ENCODE data around the gene EXOSC5.
"Not testable (repeated sequence)": the region's sequence is repeated elsewhere in the genome, so short reads cannot be mapped to it uniquely, and the experiment has no call there.

The EXOSC5 gene

DNA sequence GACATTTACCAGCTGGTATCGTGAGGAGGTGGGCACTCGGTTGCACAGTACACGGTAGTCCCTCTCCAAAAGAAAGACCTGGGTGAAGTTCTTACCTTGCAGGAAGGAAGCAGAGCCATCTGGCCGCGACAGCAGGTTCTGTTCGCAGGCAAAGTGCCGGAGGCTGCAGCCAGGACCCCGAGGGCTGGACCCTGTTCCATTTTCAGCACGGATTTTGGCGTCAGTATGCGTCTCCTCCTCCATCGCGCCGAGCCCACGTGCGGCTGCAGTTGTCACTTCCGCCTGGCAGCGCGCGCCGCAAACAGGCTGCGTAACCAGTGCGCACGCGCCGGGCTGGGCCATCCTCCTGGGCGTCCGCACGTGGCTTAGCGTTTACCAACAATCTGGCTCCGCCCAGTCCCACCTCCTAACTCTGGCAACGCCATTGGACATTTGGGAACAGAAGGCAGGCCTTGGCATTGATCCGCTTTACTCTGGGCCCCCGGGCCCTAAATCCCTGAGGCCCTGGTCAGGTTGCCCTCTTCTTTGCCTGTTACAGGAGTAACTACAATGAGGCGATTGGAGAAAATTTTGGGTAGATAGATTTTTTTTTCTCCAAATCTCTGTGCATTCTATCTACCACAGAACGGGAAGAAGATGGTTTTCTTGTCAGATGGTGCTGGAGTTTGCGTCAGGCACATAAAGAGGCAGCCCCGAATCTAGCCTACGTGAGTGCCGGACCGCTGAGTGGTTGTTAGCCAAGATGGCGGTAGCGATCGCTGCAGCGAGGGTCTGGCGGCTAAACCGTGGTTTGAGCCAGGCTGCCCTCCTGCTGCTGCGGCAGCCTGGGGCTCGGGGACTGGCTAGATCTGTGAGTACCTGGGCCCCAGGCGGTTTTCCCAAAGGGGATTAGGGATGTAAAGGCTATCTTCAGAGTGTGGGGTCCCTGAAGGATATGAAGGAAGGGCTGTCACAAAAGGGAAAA is at the start of gene EXOSC5, which contains the start of gene BCKDHA:
Gene EXOSC5 (minus strand): TSS at position 274 of the 964 bp plus-strand sequence. CDS start 31 bp downstream, at position 243.
Gene BCKDHA (plus strand): TSS at position 733 of the 964 bp plus-strand sequence. CDS start 10 bp downstream, at position 743.
- DNase-seq: peak; percentile 99 to 100

DNA sequence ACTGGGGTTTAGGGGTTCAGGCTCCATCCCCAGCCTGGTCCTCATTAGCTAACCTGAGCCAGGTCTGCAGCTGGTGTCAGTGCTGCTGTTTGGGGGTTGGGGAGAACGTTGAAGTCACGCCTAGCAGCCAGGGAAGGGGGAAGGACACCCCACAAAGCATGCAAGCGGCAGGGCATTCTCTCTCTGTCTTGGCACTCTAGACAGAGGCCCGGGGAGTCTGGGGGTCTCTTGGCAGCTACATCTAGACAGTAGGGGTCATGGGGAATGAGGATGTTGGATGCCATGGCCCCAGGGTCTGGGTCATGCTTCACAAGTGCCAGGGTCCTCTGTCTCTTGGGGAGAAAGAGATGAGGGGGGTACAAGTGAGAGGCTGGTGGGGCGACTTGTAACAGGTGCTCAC is 48.4 kb upstream of the EXOSC5 start:
- DNase-seq: no peak

DNA sequence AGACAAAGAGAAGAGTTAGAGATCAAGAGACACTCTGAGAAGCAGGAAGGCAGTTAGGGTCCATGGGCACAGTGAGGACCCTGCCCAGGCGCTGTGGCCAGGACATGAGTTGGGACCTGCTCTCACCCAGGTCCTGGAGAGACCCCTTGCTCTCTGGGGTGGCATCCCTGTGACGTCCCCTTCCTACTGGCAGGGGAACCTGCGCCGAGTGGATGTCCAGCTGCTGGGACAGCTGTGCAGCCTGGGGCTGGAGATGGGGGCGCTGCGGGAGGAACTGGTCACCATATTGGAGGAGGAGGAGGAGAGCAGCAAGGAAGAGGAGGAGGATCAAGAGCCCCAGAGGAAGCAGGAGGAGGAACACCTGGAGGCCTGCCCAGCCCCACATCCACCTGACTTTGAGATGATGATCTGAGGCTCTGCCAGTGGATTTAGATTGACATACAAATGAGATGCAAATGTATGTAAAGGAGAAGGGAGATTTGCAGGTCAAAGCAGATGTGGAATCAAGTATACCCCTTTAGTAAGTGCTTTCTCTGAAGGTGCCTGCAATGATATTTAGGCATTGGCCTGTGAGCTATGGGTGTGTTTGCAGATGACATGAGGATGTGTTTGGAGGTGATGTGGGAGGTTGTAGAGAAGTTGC is 46.8 kb upstream of the EXOSC5 start:
- DNase-seq: no peak

DNA sequence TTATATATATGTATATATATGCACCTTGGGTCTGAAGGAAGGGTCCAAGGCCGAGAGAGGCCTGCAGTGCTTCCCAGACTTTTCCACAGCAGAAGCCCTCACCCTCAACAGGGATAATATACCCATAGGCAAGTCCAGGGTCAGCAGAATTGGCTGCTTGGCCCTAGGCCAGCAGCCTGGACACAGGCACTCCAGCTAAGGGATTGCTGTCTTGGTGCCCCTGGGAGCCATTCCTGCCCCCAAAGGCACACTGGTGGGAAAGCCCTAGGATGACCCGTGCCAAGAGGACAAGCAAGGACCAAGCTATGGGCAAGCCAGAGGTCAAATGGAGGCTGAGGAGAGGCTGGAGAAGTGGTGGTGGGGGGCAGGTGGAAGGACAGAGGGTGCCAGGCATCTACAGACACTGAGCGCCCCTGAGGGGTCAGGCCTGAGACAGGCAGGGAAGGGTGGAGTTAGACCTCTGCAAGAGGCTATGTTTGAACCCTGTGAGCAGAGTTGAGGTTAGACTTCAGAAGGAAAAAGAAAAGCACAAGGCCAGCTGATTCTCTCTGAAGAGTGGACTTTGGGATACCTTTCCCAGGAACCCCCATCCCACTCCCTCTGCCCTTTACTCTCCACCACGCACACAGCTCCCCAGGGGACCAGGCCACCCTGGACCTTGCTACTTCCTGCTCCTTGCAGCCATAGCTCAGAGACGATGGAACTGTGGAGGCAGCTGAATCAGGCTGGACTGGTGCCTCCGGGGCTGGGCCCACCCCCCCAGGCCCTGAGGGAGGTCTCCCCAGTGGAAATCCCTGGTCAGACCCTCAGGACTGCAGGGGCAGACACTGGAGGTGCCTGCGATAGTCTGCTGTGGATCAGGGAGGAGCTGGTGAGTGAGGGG is 45.6 kb upstream of the EXOSC5 start, which contains the start of gene ERICH4:
Gene ERICH4 (plus strand): TSS at position 684 of the 883 bp plus-strand sequence. CDS start 14 bp downstream, at position 698.
- DNase-seq: no peak

DNA sequence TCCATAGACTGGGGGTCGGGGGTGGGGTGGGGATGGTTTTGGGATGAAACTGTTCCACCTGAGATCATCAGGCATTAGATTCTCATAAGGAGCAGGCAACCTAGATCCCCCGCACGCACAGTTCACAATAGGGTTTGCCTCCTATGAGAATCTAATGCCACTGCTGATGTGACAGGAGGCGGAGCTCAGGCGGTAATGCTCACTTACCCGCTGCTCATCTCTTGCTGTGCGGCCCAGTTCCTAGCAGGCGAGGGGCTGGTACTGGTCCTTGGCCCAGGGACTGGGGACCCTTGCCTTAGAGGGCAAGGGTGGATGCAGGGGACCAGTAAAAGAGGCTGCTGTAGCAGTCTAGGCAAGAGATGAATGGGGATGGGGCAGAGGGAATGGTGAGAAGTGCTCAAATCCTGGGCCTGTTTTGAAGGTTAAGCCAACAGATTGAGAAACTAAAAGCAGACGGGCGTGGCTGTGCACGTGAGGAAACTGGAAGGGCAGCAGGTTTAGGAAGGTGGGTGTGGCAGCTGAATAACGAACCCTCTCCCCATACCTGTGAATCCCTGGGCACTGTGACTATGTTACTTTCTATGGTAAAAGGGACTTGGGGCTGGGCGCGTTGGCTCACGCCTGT is 44.3 kb upstream of the EXOSC5 start:
- DNase-seq: no peak

DNA sequence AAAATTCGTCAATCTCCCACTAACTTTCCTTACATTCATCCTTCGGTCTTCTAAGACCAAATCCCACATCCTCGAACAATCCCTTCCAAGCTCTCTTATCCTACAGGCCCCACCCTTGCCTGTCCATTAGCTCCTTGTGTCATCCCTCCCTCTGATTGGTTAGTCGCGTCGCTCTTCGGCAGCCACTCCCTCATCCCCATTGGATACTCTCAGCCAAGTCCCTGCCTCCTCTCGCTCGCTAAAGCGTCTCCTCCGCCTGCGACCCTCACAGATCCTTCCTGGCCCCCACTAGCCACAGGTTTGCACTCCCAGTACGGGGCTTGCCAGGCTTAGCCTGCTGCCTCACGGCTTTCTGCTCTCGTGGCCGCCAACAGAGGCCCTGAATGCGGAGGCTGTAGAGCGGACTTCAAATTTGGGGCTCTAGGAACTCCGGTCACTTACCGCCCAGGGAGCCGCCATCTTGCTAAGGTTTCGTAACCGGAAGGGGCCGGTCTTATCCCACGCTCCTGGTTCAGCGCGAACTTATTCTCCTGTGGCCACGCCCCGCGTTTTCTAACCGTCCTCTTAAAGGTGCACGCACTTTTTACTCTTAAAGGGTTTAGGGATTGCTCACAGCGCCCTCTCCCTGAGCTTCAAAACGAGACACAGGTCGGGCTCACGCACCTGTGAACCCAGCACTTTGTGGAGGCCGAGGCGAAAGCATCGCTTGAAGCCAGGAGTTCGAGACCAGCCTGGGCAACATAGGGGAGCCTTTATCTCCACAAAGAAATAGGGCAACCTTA is 42.5 kb upstream of the EXOSC5 start, which contains the start of gene DMAC2:
Gene DMAC2 (minus strand): TSS at position 472 of the 782 bp plus-strand sequence. CDS start 13 bp downstream, at position 459.
- DNase-seq: peak; percentile 97

DNA sequence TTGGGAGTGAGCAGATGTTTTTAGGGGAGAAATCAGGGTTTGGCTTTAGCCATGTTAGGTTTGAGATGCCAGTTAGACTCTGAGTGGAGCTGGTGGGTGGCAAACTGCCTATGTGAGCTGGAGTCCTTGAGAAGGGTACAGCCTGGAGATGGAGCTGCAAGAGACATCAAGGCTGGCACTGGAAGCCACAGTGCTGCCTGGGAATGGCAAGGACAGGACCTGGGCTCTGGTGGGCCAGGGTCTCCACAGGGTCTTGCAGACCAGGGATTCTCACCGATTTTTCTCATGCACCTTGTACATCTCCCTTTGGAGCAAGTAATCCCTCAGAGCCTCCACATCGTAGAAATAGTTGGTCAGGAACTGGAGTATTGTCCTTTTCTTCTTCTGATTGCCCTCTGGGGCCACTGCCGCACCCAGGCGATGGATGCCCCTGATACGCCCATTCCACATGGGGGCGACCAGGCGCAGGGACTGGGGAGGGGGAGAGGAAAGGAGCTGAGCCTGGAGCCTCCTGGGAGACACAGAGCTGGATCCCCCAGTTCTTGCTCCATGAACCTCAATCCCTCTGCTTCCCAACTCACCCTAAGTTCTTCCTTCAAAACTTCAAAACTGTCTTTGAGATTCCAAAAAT is 40.9 kb upstream of the EXOSC5 start:
- DNase-seq: no peak

DNA sequence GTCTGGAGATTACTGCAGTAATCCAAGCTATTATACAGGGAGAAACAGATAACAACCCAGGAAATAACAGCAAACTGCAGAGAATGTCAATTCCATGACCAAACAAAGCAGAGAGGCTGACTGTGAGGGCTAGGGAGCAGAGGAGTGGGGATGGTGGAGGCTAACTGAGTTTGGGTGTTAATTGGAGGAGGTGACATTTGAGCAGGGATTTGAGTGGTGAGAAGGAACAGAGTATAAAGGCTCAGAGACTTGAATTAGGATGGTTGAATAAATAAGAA is 39.5 kb upstream of the EXOSC5 start:
- DNase-seq: no peak

DNA sequence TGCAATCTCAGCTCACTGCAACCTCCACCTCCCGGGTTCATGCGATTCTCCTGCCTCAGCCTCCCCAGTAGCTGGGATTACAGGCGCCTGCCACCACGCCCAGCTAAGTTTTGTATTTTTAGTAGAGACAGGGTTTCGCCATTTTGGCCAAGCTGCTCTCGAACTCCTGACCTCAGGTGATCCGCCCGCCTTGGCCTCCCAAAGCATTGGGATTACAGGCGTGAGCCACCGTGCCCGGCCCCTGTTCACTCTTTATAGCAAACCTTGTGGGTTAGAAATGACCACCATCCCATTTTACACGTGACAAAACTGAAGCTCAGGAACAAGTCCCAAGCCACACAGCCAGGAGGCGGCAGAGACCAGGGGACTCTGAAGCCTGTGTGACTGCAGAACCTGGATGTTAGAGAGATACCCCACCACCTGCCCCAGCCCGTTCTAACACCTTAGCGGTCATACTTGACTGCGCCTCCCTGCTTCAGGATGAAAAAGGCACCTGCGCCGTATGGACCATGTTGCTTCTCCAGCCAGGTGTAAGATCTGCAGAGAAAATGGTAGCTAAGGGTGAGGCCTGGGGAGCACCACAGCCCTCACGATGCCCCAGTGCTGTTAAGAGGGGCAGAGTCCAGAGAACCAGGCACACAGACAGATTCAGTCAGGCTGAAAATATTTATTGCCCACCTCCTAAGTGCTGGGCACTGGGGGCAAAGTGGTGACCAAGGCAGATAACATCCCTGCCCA is 38.9 kb upstream of the EXOSC5 start:
- DNase-seq: no peak

DNA sequence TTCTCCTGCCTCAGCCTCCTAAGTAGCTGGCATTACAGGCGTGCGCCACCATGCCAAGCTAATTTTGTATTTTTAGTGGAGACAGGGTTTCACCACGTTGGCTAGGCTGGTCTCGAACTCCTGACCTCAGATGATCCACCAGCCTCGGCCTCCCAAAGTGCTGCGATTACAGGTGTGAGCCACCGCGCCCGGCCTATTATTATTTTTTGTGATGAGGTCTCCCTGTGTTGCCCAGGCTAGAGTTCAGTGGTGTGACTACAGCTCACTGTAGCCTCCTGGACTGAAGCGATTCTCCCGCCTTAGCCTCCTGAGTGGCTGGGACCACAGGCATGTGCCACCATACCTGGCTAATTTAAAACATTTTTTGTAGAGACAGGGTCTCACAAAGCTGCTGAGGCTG is 38.2 kb upstream of the EXOSC5 start:
- DNase-seq: not testable (repeated sequence)

DNA sequence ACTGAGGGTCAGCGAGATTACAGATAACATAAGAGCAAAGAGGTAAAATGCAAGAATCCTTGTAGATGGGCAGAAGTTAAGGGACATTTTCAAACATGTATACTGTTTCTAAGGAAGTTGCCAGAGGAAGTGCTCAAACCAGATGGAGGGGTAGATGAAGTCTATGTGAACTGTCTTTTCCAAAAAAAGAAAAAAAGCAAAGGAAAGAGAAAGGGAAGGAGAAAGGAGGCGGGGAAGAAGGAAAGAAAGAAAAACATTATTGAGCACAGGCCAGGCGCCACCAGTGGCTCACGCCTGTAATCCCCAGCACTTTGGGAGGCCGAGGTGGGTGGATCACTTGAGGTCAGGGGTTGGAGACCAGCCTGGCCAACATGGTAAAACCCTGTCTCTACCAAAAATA is 37.3 kb upstream of the EXOSC5 start:
- DNase-seq: no peak

DNA sequence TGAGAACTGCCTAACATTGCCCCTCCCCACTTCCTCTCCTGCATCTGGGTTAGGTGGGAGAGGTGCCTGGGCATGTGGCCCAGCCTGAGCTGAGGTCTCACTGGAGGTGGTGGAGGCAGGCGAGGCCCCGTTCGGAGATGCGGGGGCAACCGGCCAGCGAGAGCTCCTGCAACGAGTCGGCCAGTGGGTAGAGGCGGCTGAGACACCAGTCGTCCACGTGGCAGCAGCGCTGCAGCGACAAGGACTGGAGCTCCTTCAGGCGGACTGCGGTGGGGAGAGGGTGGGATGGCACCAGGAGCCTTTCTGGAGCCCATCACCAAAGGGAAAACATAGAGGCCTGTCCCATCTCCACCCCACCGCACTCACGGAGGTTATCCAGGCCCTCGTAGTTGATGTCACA is 36.0 kb upstream of the EXOSC5 start:
- DNase-seq: no peak

DNA sequence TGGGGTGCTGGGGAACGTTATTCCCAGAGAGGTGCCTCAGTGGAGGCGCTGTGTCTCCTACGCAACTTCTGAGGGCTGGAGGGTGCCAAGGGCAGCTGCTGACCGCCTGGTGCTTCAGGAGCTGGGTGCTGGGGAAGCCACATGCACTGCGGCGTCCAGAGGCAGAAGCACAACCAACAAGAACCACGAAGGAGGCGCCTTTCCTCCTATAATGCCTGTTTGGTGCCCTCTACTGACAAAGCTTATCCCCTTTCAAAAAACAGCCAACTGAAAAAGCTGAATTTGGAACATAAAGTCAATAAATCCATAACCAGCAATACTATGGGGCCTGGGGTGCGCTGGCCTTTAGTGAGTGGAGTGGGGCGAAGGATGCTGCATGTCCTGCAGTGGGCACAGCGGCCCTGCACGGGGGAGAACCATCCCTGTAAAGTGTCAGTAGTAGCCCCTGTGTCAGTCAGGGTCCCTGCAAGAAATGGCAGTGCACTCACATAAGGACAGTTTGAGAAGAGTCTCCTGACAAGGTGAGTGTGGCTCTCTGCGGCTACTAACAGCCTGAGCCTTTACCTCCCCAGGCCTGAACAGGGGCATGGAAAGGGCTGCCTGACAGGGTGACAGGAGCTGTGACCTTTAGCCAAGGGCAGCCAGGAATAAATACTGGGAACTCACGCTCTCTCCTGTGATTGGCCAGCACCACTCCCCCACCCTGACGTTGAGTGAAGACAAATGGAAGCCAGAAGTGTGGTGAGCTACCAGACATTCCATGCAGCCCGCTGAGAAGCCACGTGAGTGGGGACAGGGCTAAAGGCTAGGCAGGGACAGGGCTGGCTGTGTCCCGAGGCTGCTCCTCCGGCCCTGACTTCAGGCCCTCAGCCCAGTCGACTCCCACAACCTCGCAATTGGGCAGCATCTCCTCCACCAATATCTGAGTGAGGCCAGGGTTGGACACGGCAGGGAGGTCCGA is 34.5 kb upstream of the EXOSC5 start:
- DNase-seq: peak; percentile 62 to 75

DNA sequence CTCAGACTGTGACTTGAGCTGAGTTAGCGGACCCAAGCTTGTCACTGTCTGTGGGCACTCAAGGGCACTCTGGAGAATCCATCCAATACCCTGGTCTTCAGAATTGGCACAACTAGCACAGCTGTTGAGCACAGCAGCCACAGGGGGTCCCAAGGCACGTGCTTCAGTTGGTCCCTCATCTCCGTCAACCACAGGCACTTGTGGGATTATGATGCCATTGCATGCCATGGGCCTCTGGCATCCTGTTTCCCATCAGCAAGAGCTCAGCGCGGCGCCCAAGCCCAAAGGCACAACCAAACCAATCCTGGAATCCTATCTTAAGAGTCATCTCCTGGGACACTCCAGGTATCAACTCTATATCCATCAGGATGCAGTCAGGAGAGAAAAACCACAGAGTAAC is 33.8 kb upstream of the EXOSC5 start:
- DNase-seq: no peak

DNA sequence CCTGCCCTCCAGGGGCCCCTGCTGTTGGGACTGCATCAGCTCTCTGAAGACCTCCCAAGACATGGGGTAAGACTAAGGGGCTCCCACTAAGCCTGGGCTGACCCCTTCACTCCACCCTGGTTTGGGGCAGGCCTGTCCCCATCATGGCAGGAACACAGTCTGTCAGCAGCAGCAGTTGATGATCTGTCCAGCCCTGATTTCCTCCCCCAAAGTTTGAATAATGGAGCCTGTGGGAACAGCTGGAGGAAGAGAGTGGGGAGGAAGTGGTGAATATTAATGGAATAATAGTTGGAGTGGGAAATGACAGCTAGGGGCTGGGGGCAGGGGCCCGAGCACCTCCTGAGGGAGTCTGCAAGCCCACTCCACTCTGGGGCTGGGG is 31.3 kb upstream of the EXOSC5 start:
- no peak for DNase-seq

DNA sequence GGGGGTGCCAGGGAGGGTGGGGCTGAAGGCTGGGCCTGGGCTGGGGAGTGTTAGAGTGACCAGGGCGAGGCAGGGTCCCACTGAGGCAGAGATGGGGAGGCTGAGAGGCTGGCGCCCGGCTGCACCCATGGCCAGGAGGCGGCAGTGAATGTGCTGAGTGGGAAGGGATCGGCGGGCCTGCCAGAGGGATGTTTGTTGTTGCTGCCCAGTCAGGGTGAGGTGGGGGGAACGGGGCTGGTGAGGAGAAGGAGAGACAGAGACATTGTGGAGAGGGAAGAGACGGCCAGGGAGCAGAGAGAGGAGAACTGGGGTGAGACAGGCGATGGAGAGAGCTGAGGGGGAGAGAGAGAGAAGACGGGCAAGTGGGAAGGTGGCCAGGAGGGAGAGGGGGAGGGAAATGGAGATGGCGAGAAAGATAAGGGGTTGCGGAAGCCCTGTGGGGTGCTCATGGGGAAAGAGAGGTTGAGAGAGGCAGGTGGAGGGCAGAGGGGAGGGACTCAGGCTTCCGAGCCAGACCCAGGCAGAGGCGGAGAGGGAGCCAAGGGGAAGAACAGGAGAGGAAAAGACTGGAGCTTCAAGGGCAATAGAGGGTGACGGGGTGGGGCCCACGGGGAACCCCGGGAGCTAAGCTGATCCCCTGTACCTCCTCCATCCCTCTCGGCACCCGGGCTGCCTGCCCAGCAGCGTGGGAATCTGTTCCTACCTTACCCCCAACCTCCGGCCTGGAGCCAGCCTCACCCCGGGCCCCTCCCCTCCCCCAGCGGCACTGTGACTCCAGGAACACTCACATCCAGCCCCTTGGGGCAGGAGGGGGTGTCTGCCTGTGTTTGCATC is 30.7 kb upstream of the EXOSC5 start:
- no peak for DNase-seq

DNA sequence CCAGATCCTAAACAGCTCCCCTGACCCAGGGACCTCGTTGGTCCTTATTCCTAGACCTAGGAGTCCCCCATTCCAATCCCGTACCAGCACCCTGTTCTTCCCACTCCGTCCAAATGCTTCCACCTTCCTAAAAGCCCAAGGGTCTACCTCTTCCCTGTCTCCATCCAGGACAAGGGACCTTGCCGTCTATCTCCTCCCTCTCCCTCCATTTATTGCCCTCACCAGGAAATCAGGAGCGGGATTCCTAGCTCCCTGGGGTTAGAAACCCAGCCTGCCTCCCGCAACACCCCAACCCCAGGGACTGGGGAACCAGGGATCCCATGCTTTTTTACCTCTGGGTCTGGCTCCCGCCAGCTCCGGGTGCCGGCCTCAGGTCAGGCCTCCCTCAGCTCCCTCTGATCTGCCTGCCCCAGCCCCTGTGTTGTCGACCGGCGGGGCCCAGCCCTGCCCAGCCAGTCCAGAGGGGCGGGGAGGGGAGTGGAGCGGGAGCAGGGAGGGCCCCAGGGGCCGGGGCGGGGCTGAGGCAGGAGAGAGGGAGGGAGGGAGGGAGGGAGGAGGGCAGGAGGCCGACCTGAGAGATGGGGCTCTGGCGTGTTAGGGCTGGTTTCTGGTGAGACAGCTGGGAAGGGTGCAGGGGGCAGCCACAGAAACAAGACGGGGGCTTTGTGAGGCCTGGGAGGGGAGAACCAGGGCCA is 29.9 kb upstream of the EXOSC5 start, which contains the start of gene B3GNT8:
Gene B3GNT8 (minus strand): TSS at position 423 of the 695 bp plus-strand sequence. CDS start 596 bp downstream, outside the sequence.
- no peak for DNase-seq

Data from inflammatory macrophage treated with lipopolysaccharide for 1 hour (primary cell).